Neural cell (in vitro differentiated cells): ENCODE results near the gene TM9SF3. TPM values are rescaled to one million over a fixed set of nuclear protein-coding genes. Genes with fewer than 3 reads are reported as not detected.

Experiments used
- H2AFZ ChIP-seq: fragments of 200-600, 300-800 bp; sonication (generic), shearing (Covaris generic); 2 replicates; pipeline ENCODE4 v1.6.0; 2014; ENCODE audit warnings: low read depth, mild to moderate bottlenecking, antibody characterized with exemption, low read length, moderate library complexity
- H3F3A ChIP-seq: fragments of 200-600 bp; shearing (Covaris generic); 2 replicates; pipeline ENCODE4 v1.6.1; 2016; ENCODE audit warnings: mild to moderate bottlenecking, moderate library complexity, mixed read lengths, antibody characterized with exemption, low read length; ENCODE audit not compliant: insufficient read depth, poor library complexity, severe bottlenecking
- H3K27ac ChIP-seq: fragments of 200-600, 300-800 bp; sonication (generic), shearing (Covaris generic); 2 replicates; pipeline ENCODE4 v1.5.1; 2014; ENCODE audit warnings: mild to moderate bottlenecking, low read length, moderate library complexity
- H3K27me3 ChIP-seq: fragments of 300-800, 200-600 bp; sonication (generic), shearing (Covaris generic); 2 replicates; pipeline ENCODE4 v1.6.0; 2014; ENCODE audit warnings: mild to moderate bottlenecking, low read depth, low read length, moderate library complexity; ENCODE audit not compliant: insufficient read depth
- H3K36me3 ChIP-seq: fragments of 300-800, 200-600 bp; sonication (generic), shearing (Covaris generic); 2 replicates; pipeline ENCODE4 v1.5.1; 2014; ENCODE audit warnings: mild to moderate bottlenecking, antibody characterized with exemption, low read length, moderate library complexity; ENCODE audit not compliant: insufficient read depth
- H3K4me2 ChIP-seq: fragments of 300-800, 200-600 bp; sonication (generic), shearing (Covaris generic); 2 replicates; pipeline ENCODE4 v1.6.0; 2014; ENCODE audit warnings: mild to moderate bottlenecking, low read length
- H3K4me3 ChIP-seq: fragments of 300-800, 200-600 bp; sonication (generic), shearing (Covaris generic); 2 replicates; pipeline ENCODE4 v1.5.1; 2014; ENCODE audit warnings: mild to moderate bottlenecking, low read length, moderate library complexity
- H3K79me2 ChIP-seq: fragments of 200-600 bp; shearing (Covaris generic); replicated peaks from 2 replicates; pipeline ENCODE4 v1.6.0; 2014; ENCODE audit warnings: mild to moderate bottlenecking, low read length, moderate library complexity; ENCODE audit not compliant: insufficient read depth
- H3K9ac ChIP-seq: fragments of 300-800, 200-600 bp; sonication (generic), shearing (Covaris generic); 2 replicates; pipeline ENCODE4 v1.6.1; 2016; ENCODE audit warnings: mild to moderate bottlenecking, low read length, mixed read lengths
- H3K9me2 ChIP-seq: fragments of 200-600 bp; shearing (Covaris generic); 2 replicates; pipeline ENCODE4 v1.6.1; 2016; ENCODE audit warnings: mild to moderate bottlenecking, low read length, mixed read lengths; ENCODE audit not compliant: insufficient read depth
- H3K9me3 ChIP-seq: fragments of 200-600, 300-800 bp; sonication (generic), shearing (Covaris generic); 2 replicates; pipeline ENCODE4 v1.6.1; 2016; ENCODE audit warnings: mild to moderate bottlenecking, mixed run types, low read length, moderate library complexity, mixed read lengths
- H4K20me1 ChIP-seq: fragments of 200-600 bp; shearing (Covaris generic); 2 replicates; pipeline ENCODE4 v1.6.1; 2016; ENCODE audit warnings: mild to moderate bottlenecking, mixed run types; ENCODE audit not compliant: insufficient read depth
- EP300 ChIP-seq: fragments of 450-650 bp; conservative IDR thresholded peaks from 2 replicates; pipeline ENCODE4 v1.6.1; 2014; ENCODE audit warnings: antibody characterized with exemption, mild to moderate bottlenecking, moderate library complexity; ENCODE audit not compliant: poor library complexity, severe bottlenecking
- EZH2 ChIP-seq: fragments of 200-600, 300-800 bp; shearing (Covaris generic), sonication (generic); IDR thresholded peaks from 2 replicates; pipeline ENCODE4 v1.6.1; 2014; ENCODE audit warnings: antibody characterized with exemption, low read length, borderline replicate concordance, mild to moderate bottlenecking; ENCODE audit not compliant: insufficient read depth, poor library complexity, severe bottlenecking
- MXI1 ChIP-seq: fragments of 450-650 bp; conservative IDR thresholded peaks from 2 replicates; pipeline ENCODE4 v1.6.1; 2014; ENCODE audit warnings: antibody characterized with exemption, mild to moderate bottlenecking; ENCODE audit not compliant: poor library complexity, severe bottlenecking
- POLR2AphosphoS5 ChIP-seq: IDR thresholded peaks from 2 replicates; pipeline ENCODE4 v1.6.1; 2012
- RAD21 ChIP-seq: fragments of 450-650 bp; conservative IDR thresholded peaks from 2 replicates; pipeline ENCODE4 v1.6.1; 2014; ENCODE audit warnings: antibody characterized with exemption, mild to moderate bottlenecking, moderate library complexity
- SMC3 ChIP-seq: fragments of 450-650 bp; conservative IDR thresholded peaks from 2 replicates; pipeline ENCODE4 v1.6.1; 2014; ENCODE audit warnings: antibody characterized with exemption, mild to moderate bottlenecking, moderate library complexity; ENCODE audit not compliant: poor library complexity
- TAF1 ChIP-seq: IDR thresholded peaks from 2 replicates; pipeline ENCODE4 v1.6.1; 2012; ENCODE audit warnings: low read depth
- polyA plus RNA-seq: library from polyadenylated mRNA; depleted of rRNA; stranded (reverse); fragments of >200 nt; gene quantifications from 2 replicates; pipeline ENCODE4 v1.2.3, GENCODE V29; 2014
- TF ChIP-seq, protein P1 (sequence below): IDR thresholded peaks from 2 replicates; pipeline ENCODE4 v1.6.1; 2012; ENCODE audit warnings: borderline replicate concordance
- TF ChIP-seq, protein P2 (sequence below): fragments of 450-650 bp; IDR thresholded peaks from 2 replicates; pipeline ENCODE4 v1.5.1; 2014; ENCODE audit warnings: antibody characterized with exemption, mild to moderate bottlenecking, moderate library complexity; ENCODE audit not compliant: poor library complexity, severe bottlenecking

The TM9SF3 gene
- polyA plus RNA-seq, 1 donor from 2014 or later = 66.4 TPM

DNA sequence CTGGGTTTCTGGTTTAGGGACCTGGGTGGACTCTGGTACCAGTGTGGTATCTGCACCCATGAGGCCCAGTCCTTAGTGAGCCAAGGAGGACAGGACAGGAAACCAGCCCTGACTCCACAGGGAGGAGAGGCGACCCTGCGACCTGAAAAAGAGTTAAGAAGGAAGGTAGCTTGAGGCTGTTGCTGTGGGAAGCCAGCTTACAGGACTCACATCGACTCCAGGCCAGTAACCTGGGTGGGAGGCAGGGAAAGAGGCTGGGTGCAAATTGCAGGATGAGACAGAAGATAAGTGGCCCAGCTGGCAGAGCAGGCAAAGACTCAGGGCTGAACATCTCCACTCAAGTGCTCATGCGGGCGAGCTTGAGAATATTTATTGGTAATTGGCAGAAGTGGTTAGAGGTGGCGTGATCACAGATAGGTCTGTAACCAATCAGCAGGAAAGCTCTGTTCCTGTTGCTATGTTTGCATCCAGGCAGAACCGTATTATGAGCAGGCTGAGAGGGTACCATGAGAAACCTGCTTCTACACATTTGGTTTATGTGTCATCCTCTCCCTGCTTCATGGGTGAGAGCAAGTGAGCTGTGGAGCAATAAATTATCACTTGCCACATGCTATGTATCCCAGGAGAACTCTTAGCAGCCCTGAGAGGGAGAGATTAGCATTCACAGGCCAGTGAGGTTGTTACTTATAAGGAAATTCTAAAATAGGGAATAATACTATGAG lies 84.1 kb downstream of the TM9SF3 start:
- peaks cover 4% of the 10 kb centered on the region for H3K27me3 ChIP-seq
- no peaks in the 10 kb centered on the region for H3K79me2 ChIP-seq
- no peak overlapping the region for H3K4me2 ChIP-seq
- H4K20me1 ChIP-seq = no peaks in the 10 kb centered on the region
- no peaks in the 10 kb centered on the region for H3K36me3 ChIP-seq
- no peak overlapping the region for H3K27ac ChIP-seq
- no peak overlapping the region for H3K9ac ChIP-seq
- no peak overlapping the region for H2AFZ ChIP-seq
- no peaks in the 10 kb centered on the region for H3F3A ChIP-seq
- H3K4me3 ChIP-seq = no peak overlapping the region
- no peaks in the 10 kb centered on the region for H3K9me3 ChIP-seq
- TF ChIP-seq EP300 (no peak), TAF1 (no peak), POLR2AphosphoS5 (no peak), MXI1 (no peak), EZH2 (no peak), RAD21 (no peak)
- TF ChIP-seq, protein P1, sequence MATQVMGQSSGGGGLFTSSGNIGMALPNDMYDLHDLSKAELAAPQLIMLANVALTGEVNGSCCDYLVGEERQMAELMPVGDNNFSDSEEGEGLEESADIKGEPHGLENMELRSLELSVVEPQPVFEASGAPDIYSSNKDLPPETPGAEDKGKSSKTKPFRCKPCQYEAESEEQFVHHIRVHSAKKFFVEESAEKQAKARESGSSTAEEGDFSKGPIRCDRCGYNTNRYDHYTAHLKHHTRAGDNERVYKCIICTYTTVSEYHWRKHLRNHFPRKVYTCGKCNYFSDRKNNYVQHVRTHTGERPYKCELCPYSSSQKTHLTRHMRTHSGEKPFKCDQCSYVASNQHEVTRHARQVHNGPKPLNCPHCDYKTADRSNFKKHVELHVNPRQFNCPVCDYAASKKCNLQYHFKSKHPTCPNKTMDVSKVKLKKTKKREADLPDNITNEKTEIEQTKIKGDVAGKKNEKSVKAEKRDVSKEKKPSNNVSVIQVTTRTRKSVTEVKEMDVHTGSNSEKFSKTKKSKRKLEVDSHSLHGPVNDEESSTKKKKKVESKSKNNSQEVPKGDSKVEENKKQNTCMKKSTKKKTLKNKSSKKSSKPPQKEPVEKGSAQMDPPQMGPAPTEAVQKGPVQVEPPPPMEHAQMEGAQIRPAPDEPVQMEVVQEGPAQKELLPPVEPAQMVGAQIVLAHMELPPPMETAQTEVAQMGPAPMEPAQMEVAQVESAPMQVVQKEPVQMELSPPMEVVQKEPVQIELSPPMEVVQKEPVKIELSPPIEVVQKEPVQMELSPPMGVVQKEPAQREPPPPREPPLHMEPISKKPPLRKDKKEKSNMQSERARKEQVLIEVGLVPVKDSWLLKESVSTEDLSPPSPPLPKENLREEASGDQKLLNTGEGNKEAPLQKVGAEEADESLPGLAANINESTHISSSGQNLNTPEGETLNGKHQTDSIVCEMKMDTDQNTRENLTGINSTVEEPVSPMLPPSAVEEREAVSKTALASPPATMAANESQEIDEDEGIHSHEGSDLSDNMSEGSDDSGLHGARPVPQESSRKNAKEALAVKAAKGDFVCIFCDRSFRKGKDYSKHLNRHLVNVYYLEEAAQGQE = no peak
- TF ChIP-seq, protein P2, sequence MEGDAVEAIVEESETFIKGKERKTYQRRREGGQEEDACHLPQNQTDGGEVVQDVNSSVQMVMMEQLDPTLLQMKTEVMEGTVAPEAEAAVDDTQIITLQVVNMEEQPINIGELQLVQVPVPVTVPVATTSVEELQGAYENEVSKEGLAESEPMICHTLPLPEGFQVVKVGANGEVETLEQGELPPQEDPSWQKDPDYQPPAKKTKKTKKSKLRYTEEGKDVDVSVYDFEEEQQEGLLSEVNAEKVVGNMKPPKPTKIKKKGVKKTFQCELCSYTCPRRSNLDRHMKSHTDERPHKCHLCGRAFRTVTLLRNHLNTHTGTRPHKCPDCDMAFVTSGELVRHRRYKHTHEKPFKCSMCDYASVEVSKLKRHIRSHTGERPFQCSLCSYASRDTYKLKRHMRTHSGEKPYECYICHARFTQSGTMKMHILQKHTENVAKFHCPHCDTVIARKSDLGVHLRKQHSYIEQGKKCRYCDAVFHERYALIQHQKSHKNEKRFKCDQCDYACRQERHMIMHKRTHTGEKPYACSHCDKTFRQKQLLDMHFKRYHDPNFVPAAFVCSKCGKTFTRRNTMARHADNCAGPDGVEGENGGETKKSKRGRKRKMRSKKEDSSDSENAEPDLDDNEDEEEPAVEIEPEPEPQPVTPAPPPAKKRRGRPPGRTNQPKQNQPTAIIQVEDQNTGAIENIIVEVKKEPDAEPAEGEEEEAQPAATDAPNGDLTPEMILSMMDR = no peak
- H3K9me2 ChIP-seq = no peaks in the 10 kb centered on the region

DNA sequence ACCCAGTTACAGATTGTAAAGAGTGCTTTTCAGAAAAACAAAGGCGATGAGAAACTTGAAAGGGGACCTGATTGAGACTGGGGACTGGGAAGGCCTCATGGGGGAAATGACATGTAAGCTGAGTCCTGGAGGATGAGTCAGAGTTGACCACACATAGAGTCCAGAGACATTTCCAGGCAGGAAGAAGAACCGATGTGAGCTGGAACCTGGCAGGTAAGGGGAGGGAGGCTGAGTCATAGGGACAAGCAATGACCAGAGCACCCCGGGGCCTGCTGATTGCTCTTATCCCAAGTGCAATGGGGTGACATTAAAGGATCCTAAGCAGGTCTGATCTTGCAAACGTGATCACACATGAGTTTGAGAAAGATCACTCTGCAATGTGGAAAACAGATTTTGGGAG lies 84.8 kb downstream of the TM9SF3 start:
- no peak overlapping the region for H3K4me3 ChIP-seq
- H3K79me2 ChIP-seq = no peaks in the 10 kb centered on the region
- H3F3A ChIP-seq = no peaks in the 10 kb centered on the region
- no peaks in the 10 kb centered on the region for H4K20me1 ChIP-seq
- no peak for TF ChIP-seq EP300
- no peak overlapping the region for H3K4me2 ChIP-seq
- H3K9ac ChIP-seq = no peak overlapping the region
- no peaks in the 10 kb centered on the region for H3K9me2 ChIP-seq
- no peak overlapping the region for H3K27ac ChIP-seq
- no peaks in the 10 kb centered on the region for H3K9me3 ChIP-seq
- H3K36me3 ChIP-seq = no peaks in the 10 kb centered on the region
- peaks cover 7% of the 10 kb centered on the region for H3K27me3 ChIP-seq
- H2AFZ ChIP-seq = no peak overlapping the region

DNA sequence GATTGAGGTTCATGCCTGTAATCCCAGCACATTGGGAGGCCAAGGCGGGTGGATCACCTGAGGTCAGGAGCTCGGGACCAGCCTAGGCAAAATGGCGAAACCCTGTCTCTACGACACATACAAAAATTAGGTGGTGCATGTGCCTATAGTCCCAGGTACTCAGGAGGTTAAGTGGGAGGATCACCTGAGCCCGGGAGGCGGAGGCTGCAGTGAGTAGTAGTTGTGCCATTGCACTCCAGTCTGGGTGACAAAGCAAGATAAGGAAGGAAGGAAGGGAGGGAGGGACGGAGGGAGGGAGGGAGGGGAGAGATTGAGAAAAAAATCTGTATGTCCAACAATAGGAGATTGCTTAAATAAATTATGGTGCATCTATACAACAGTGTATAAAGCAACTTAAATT lies 86.3 kb downstream of the TM9SF3 start:
- no peaks in the 10 kb centered on the region for H3F3A ChIP-seq
- peaks cover 9% of the 10 kb centered on the region for H3K27me3 ChIP-seq
- no peaks in the 10 kb centered on the region for H4K20me1 ChIP-seq
- H3K9me2 ChIP-seq = no peaks in the 10 kb centered on the region
- no peak overlapping the region for H3K4me2 ChIP-seq
- no peaks in the 10 kb centered on the region for H3K36me3 ChIP-seq
- H2AFZ ChIP-seq = no peak overlapping the region
- no peak overlapping the region for H3K4me3 ChIP-seq
- TF ChIP-seq RAD21 (no peak), SMC3 (no peak), EZH2 (no peak), TAF1 (no peak), POLR2AphosphoS5 (no peak), MXI1 (no peak)
- TF ChIP-seq, protein P2 = no peak
- TF ChIP-seq, protein P1 = no peak
- H3K79me2 ChIP-seq = no peaks in the 10 kb centered on the region
- H3K9me3 ChIP-seq = no peaks in the 10 kb centered on the region
- H3K9ac ChIP-seq = no peak overlapping the region
- no peak overlapping the region for H3K27ac ChIP-seq
